Spleen (tissue), 7 donors: ENCODE results near the gene PIGB.

Experiments used
- CTCF ChIP-seq, 11 experiments: fragments of 200-600 bp in 7 of 11; fragments of 450-650 bp in 4 of 11; sonication (generic) in 4 of 11; IDR thresholded peaks in 8 of 11; conservative IDR thresholded peaks in 3 of 11; 1 replicate in 7 of 11; 2 replicates in 4 of 11; pipeline versions ENCODE4 v1.4.0 to v1.8.0; 2016 to 2021; ENCODE audit warnings: antibody characterized with exemption in 11 of 11, inconsistent platforms in 4 of 11, mild to moderate bottlenecking in 1 of 11
- POLR2A ChIP-seq, 3 donors: fragments of 450-650 bp; IDR thresholded peaks; one replicate each; pipeline ENCODE4 v1.5.1; 2017; ENCODE audit warnings: antibody characterized with exemption in 3 of 3, mild to moderate bottlenecking in 1 of 3
- POLR2AphosphoS5 ChIP-seq, 3 donors: sonication (generic); formaldehyde crosslinking; IDR thresholded peaks; one replicate each; pipeline ENCODE4 v1.5.1; 2017; ENCODE audit warnings: antibody characterized with exemption in 3 of 3
- donor health status: DM: no; HTN: no; CAD: no; lungs with moderate emphysema.
- donor health status: DM: no; HTN: no; CAD: no.
- donor health status: DM: no; HTN: no; CAD: no.

DNA sequence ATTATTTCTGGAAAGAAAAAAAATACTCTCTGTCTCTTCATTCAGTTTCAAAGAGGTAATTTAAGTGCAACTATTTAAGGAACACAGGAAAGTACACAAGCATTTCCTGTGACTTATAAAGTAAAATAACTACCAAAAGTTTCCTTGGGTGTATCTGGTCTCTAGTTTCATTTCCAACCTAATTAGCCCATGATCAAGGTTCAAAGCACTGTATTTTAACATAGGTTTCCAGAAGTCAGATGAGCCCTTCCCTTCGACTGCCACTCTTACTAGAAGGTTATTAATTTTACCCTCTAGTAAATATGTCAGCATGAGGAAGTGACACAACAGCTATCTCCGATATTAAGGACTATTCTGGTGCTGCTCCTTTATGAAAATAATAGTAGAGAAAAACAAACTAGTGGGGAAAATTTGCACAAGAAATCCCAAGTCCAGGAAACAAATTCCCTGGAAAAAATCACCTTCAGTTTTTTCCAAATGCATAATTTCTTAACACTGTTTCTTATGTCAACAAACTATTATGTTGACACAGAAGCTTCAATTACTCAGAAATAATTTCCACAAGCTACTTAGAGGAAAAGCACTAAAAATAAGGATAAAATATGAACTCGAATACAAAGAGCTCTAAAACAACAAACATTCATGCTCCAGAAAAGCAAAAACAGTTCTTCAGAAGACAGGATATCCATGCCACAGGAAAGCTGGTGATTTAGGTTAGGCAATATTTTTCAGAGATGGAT is 53.8 kb downstream of the PIGB start:
- TF ChIP-seq CTCF (IDR thresholded peaks at IDR 0.05 in 8 of 11, conservative IDR thresholded peaks at IDR 0.05 in 3 of 11) = no peak
- TF ChIP-seq POLR2AphosphoS5 (IDR thresholded peaks at IDR 0.05) = no peak
- no peak for TF ChIP-seq POLR2A (IDR thresholded peaks at IDR 0.05)
